GM12874 (cell line): Measurements from ENCODE around the gene USP4.

ENCODE experiments used
- CTCF ChIP-seq: IDR thresholded peaks from 2 replicates; pipeline ENCODE4 v1.5.1; 2011; ENCODE audit warnings: low read depth, mild to moderate bottlenecking, control low read depth, low read length, moderate library complexity; ENCODE audit not compliant: insufficient read depth

The USP4 gene, protein sequence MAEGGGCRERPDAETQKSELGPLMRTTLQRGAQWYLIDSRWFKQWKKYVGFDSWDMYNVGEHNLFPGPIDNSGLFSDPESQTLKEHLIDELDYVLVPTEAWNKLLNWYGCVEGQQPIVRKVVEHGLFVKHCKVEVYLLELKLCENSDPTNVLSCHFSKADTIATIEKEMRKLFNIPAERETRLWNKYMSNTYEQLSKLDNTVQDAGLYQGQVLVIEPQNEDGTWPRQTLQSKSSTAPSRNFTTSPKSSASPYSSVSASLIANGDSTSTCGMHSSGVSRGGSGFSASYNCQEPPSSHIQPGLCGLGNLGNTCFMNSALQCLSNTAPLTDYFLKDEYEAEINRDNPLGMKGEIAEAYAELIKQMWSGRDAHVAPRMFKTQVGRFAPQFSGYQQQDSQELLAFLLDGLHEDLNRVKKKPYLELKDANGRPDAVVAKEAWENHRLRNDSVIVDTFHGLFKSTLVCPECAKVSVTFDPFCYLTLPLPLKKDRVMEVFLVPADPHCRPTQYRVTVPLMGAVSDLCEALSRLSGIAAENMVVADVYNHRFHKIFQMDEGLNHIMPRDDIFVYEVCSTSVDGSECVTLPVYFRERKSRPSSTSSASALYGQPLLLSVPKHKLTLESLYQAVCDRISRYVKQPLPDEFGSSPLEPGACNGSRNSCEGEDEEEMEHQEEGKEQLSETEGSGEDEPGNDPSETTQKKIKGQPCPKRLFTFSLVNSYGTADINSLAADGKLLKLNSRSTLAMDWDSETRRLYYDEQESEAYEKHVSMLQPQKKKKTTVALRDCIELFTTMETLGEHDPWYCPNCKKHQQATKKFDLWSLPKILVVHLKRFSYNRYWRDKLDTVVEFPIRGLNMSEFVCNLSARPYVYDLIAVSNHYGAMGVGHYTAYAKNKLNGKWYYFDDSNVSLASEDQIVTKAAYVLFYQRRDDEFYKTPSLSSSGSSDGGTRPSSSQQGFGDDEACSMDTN

GRCh38 chr3:49339941-49340800 is at the start of gene USP4:
TSS of gene USP4 (minus strand) at chr3:49340053. CDS start at chr3:49340024, 29 bp downstream.
- peak; percentile 56 for TF ChIP-seq CTCF

DNA sequence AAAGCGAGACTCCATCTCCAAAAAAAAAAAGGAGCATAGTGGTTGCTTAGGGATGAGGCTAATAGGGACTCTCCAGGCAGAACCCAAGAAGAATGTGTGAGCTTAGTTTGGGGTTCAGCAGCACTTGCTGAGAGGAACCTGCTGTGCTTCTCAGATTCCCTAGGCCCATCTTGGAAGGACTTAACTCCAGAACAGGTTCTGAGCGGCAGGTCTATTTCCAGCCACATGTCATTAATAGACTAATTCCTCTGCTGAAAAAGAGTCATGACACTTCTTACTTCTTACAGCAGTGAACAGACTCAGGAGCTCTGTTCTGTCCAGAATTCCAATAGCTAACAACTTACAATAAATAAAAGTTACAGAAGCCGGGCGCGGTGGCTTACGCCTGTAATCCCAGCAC is 49.4 kb upstream of the USP4 start:
- no peak for TF ChIP-seq CTCF

GRCh38 chr3:49388289-49388820 is 48.5 kb upstream of the USP4 start:
- TF ChIP-seq CTCF, result no peak

DNA sequence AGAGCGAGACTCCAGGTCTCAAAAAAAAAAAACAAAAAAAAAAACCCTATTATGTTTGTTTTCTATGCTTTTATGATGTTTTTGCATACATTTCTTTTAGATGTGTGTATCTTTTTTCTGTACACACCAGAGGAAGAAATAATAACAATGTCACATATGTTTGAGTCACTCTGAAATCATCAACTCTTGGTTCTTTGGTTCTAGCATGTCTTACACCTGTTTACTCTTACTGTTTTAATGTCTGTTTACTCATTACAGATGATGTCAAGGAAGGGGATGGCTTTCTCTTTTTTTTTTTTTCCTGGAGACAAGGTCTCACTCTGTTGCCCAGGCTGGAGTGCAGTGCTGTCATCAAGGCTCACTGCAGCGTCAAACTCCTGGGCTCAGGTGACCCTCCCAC is 47.9 kb upstream of the USP4 start:
- no peak for TF ChIP-seq CTCF

DNA sequence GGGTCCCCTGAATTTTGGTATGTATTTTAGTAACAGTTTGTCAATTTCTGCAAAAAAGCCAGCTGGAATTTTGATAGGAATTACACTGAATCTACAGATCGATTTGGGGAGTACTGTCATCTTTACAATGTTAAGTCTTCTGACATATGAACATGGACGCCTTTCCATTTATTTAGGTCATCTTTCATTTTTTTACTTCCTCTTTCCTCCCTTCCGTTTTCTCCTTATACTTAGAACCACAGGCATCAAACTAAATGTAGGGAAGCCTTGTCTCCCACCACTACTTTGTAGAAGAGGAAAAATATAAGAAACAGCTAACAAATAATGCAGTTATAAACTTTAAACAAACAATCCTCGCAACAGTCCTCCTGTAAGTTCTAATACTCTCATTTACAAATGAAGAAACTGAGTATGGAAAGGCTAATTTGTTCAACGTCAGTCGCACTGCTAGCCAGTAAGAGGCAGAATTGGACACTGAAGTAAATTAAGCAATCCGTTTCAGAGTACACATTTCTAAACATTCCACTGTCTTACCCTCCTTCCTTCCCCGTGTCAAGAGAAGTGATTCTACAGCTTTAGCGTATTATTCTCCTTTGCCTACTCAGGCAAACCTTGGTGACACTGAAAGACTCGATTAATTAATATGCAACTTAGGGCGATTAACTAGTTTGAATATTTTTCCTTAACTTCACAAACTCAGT is 46.4 kb upstream of the USP4 start:
- no peak for TF ChIP-seq CTCF

GRCh38 chr3:49385617-49386016 is 45.8 kb upstream of the USP4 start:
- TF ChIP-seq CTCF, result no peak
